K562 (cell line): ENCODE measurements around the gene ABI2. TPM values are rescaled to one million over a fixed set of nuclear protein-coding genes. Genes with fewer than 3 reads are reported as not detected.

Experiments
- ATAC-seq: fragments of 200-7000 bp; cut with Tn5 transposase; 3 replicates; pipeline ENCODE4 v1.9.1; 2020; ENCODE audit warnings: moderate library complexity
- BruUV-seq: library from RNA; stranded (reverse); fragments of 400-500 nt; replicated peaks from 2 replicates; lab custom pipeline; 2021; lab: Mats Ljungman, UMichigan
- CTCF ChIA-PET: fragments of 300-600 bp; formaldehyde crosslinking; extraction: SDS; loops from one replicate; lab custom pipeline; 2021; ENCODE audit warnings: low intra/inter-chr PET ratio; lab: Yijun Ruan, JAX
- POLR2A ChIA-PET: fragments of 300-600, 350-650 bp; sonication (Branson Sonifier 250); formaldehyde crosslinking; extraction: SDS; loops from one replicate; lab custom pipeline; 2021; ENCODE audit warnings: antibody characterized with exemption, inconsistent platforms; lab: Yijun Ruan, JAX
- DNase-seq, 4 experiments: peaks; one replicate each; pipeline versions ENCODE4 v3.0.0 to v3.0.0-alpha.2; 2011 to 2018; ENCODE audit warnings: low spot score in 3 of 4, mixed read lengths in 3 of 4; ENCODE audit errors: extremely low read depth in 1 of 4
- FAIRE-seq: peaks from 2 replicates; lab custom pipeline; 2011; peaks lifted over from hg19 to GRCh38; lab: Jason Lieb, UNC
- H2AFZ ChIP-seq: 2 replicates; pipeline ENCODE4 v1.6.0; 2011; ENCODE audit warnings: low read depth, low read length, control low read depth, inconsistent platforms
- H3K27ac ChIP-seq: fragments of 200-600 bp; 3 replicates; pipeline ENCODE4 v1.8.0; 2011; ENCODE audit warnings: low read depth, mild to moderate bottlenecking, control low read depth, inconsistent platforms, low read length, moderate library complexity, mixed read lengths; ENCODE audit errors: extremely low read depth
- H3K27me3 ChIP-seq, 2 experiments: fragments of 300-600 bp in 1 of 2; 2 replicates in 1 of 2; 3 replicates in 1 of 2; pipeline versions ENCODE4 v1.6.0 to v1.8.0; 2011; ENCODE audit warnings: inconsistent platforms in 2 of 2, low read length in 2 of 2, mild to moderate bottlenecking in 1 of 2, mixed read lengths in 1 of 2, moderate library complexity in 1 of 2; ENCODE audit not compliant: control insufficient read depth in 2 of 2, insufficient read depth in 2 of 2
- H3K36me3 ChIP-seq: fragments of 300-600 bp; 3 replicates; pipeline ENCODE4 v1.8.0; 2011; ENCODE audit warnings: mild to moderate bottlenecking, low read length, inconsistent platforms; ENCODE audit not compliant: control insufficient read depth, insufficient read depth
- H3K4me1 ChIP-seq, 2 experiments: fragments of 200-600 bp in 1 of 2; replicated peaks in 1 of 2; 2 replicates in 1 of 2; 3 replicates in 1 of 2; pipeline versions ENCODE4 v1.5.1 to v1.8.0; 2011; ENCODE audit warnings: inconsistent platforms in 2 of 2, low read length in 2 of 2, mild to moderate bottlenecking in 1 of 2, mixed read lengths in 1 of 2, moderate library complexity in 1 of 2; ENCODE audit not compliant: control insufficient read depth in 2 of 2, insufficient read depth in 2 of 2
- H3K4me2 ChIP-seq: 2 replicates; pipeline ENCODE4 v1.6.1; 2011; ENCODE audit warnings: low read length, control low read depth, inconsistent platforms, mixed read lengths; ENCODE audit not compliant: insufficient read depth
- H3K4me3 ChIP-seq: fragments of 200-600 bp; sonication (generic), shearing (Covaris generic); 2 replicates; pipeline ENCODE4 v1.5.1; 2016; ENCODE audit warnings: control low read depth, inconsistent platforms
- H3K79me2 ChIP-seq: fragments of 200-600 bp; 3 replicates; pipeline ENCODE4 v1.8.0; 2011; ENCODE audit warnings: low read length, inconsistent platforms; ENCODE audit not compliant: control insufficient read depth, insufficient read depth
- H3K9ac ChIP-seq, 2 experiments: 2 replicates each; pipeline versions ENCODE4 v1.6.0 to v1.6.1; 2011; ENCODE audit warnings: low read depth in 2 of 2, low read length in 2 of 2, control low read depth in 1 of 2, inconsistent platforms in 1 of 2, mild to moderate bottlenecking in 1 of 2, mixed read lengths in 1 of 2; ENCODE audit not compliant: insufficient read depth in 1 of 2
- H3K9me1 ChIP-seq: one replicate; pipeline ENCODE4 v1.6.0; 2011; ENCODE audit warnings: inconsistent platforms, mild to moderate bottlenecking, low read length, moderate library complexity; ENCODE audit not compliant: control insufficient read depth, insufficient read depth
- H3K9me3 ChIP-seq: replicated peaks from 2 replicates; pipeline ENCODE4 v1.5.1; 2011; ENCODE audit warnings: low read depth, low read length, inconsistent platforms; ENCODE audit not compliant: control insufficient read depth, insufficient read depth
- H4K20me1 ChIP-seq: replicated peaks from 2 replicates; pipeline ENCODE4 v1.6.1; 2011; ENCODE audit warnings: low read length, inconsistent platforms, mixed read lengths; ENCODE audit not compliant: control insufficient read depth, insufficient read depth
- BRCA1 ChIP-seq, 2 experiments: fragments of 450-650 bp in 1 of 2; sonication (generic) in 1 of 2; formaldehyde crosslinking in 1 of 2; IDR thresholded peaks; 2 replicates each; pipeline versions ENCODE4 v1.5.0 to v1.6.1; 2017 to 2020; ENCODE audit warnings: mild to moderate bottlenecking in 1 of 2, missing genetic modification reagents in 1 of 2
- CEBPG ChIP-seq, 3 experiments: fragments of 200-800 bp in 1 of 3; sonication (Bioruptor generic) in 1 of 3; sonication (generic) in 1 of 3; formaldehyde crosslinking in 1 of 3; IDR thresholded peaks in 2 of 3; conservative IDR thresholded peaks in 1 of 3; 2 replicates each; pipeline versions ENCODE4 v1.6.1 to v1.8.0; 2016 to 2022; ENCODE audit warnings: missing compliant biosample characterization in 2 of 3, missing genetic modification characterization in 2 of 3, mild to moderate bottlenecking in 1 of 3, missing genetic modification reagents in 1 of 3
- HDAC2 ChIP-seq: fragments of 450-650 bp; IDR thresholded peaks from 2 replicates; pipeline ENCODE4 v1.6.1; 2016; ENCODE audit warnings: mild to moderate bottlenecking
- NBN ChIP-seq: fragments of 450-650 bp; IDR thresholded peaks from 2 replicates; pipeline ENCODE4 v1.6.1; 2016; ENCODE audit warnings: low read depth, mild to moderate bottlenecking
- SMARCA5 ChIP-seq: fragments of 450-650 bp; IDR thresholded peaks from 2 replicates; pipeline ENCODE4 v1.6.1; 2016
- STAT5B ChIP-seq: fragments of 250-450 bp; sonication (Bioruptor Pico); IDR thresholded peaks from 2 replicates; pipeline ENCODE4 v1.8.0; 2021; ENCODE audit warnings: mild to moderate bottlenecking, inconsistent platforms
- TEAD1 ChIP-seq, 2 experiments: fragments of 450-650 bp in 1 of 2; sonication (generic) in 1 of 2; formaldehyde crosslinking; IDR thresholded peaks; 2 replicates each; pipeline versions ENCODE4 v1.4.0 to v1.8.0; 2020 to 2022; ENCODE audit warnings: mild to moderate bottlenecking in 2 of 2, missing genetic modification reagents in 1 of 2
- WGBS: fragments of 100-300 bp; shearing (Covaris generic); methylation state at CpG from one replicate; pipeline ENCODE4 v1.1.6; 2016; ENCODE audit warnings: low coverage, mixed read lengths; ENCODE audit not compliant: insufficient coverage; ENCODE audit errors: missing lambda C conversion rate; 5-methylcytosine and 5-hydroxymethylcytosine counted together
- in situ Hi-C: fragments of 300-500 bp; cut with MboI; formaldehyde crosslinking; loops from 4 replicates; pipeline ENCODE4 v1.15.0; 2018; ENCODE audit warnings: inconsistent platforms, mixed read lengths
- intact Hi-C: fragments of 100-400 bp; cut with micrococcal nuclease; formaldehyde crosslinking; loops from 2 replicates; pipeline ENCODE4 v1.14.2; 2022
- polyA plus RNA-seq, 8 experiments: library from polyadenylated mRNA; depleted of rRNA in 4 of 8; stranded (reverse) in 5 of 8; unstranded in 3 of 8; fragments of >200 nt; fragmentation: Nextera tagmentation in 2 of 8; fragmentation: Illumina TruSeq in 1 of 8; extraction: Ambion mirVana in 2 of 8; extraction: Trizol in 1 of 8; gene quantifications; 2 replicates each; pipeline versions ENCODE4 v1.2.1 to v1.2.3, GENCODE V29; 2011 to 2014; ENCODE audit warnings: inconsistent platforms in 1 of 8, missing spikeins in 1 of 8
- total RNA-seq, 7 experiments: library from RNA; depleted of rRNA in 6 of 7; stranded (reverse); fragments of >200 nt in 6 of 7; fragmentation: Illumina TruSeq in 2 of 7; extraction: Trizol in 2 of 7; gene quantifications; 2 replicates each; pipeline versions ENCODE4 v1.2.1 to v1.2.3, GENCODE V29; 2011 to 2021; ENCODE audit warnings: low replicate concordance in 1 of 7

ABI2 gene
- total and polyA plus RNA-seq, 9 of the 15 experiments (the other 6 are each of a cell fraction or from before 2014, with no cell fraction given): 5.3 to 24.3 (median 12.2) TPM

DNA sequence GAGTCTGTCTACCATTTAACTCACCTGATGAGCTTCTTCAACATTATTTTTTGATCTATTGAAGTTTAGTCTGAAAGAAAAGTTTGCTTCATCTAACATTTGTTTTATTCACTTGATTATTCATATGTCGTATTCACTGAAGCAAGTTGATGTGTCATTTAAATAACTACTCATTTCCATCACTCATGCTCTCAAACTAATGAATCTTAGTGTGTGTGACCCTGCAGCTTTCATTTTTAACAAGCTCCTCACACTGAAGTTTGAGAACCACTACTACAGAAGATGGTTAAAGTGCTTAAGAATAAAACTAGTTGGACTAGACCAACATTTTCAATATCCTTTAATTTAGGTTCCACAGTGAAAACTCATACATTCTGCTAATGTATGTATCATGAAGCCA is 1.8 kb upstream of the ABI2 start:
- Histone ChIP-seq H3K9me1 (no peaks in the 10 kb centered on the region), H3K4me3 (no peak overlapping the region), H4K20me1 (no peaks in the 10 kb centered on the region), H3K4me2 (no peak overlapping the region), H3K79me2 (peaks cover 31% of the 10 kb centered on the region), H3K36me3 (no peaks in the 10 kb centered on the region), H3K4me1 (peaks cover 0 to 13% of the 10 kb centered on the region in 2 experiments; a peak in 4 of 5 replicates), H3K9me3 (no peaks in the 10 kb centered on the region), H3K9ac (no peak overlapping the region), H3K27me3 (no peaks in the 10 kb centered on the region), H3K27ac (no peak overlapping the region), H2AFZ (no peak overlapping the region)
- 91% methylated on average over 1 of the region's 1 CpG for WGBS
- in situ Hi-C loops (no loop called here), intact Hi-C loops (no loop called here)
- POLR2A ChIA-PET: interaction anchor here (0.7 kb wide), 2 partner anchors 22 to 81 kb away, joined by 3 to 4 read pairs; no protein-coding TSS in a partner anchor
- ATAC-seq (no peak), DNase-seq (no peak), FAIRE-seq (no peak)
- no TSS peak for BruUV-seq
- CTCF ChIA-PET: no interaction called here
- no peak for TF ChIP-seq BRCA1 (IDR thresholded peaks at IDR 0.05)
- TF ChIP-seq BRCA1 (CRISPR knock-in tag; IDR thresholded peaks at IDR 0.05): no peak

DNA sequence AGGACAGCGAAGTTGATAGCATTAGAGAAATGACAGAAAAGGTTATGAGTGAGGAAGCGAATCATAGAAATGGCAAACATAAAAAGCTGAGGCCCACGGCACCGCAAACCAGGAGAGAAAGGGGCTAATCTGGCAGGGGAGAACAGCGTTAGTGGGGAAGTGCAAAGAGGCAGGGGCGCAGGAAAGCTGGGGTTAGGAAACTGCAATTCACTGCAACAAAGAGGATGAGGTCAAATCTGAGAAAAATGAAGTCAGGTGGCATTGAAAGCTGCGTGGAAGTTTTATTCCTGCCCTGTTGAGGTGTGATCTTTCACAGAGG is 653 bp upstream of the ABI2 start:
- Histone ChIP-seq H3K9me1 (no peaks in the 10 kb centered on the region), H2AFZ (peak overlapping the region; percentile 95), H3K4me2 (peak overlapping the region; percentile 88), H3K36me3 (no peaks in the 10 kb centered on the region), H3K27ac (peak overlapping the region; percentile 34; the same call in 1 of the 3 replicates), H4K20me1 (no peaks in the 10 kb centered on the region), H3K9ac (peak overlapping the region; percentile 45 to 92), H3K27me3 (no peaks in the 10 kb centered on the region), H3K4me1 (peaks cover 0 to 13% of the 10 kb centered on the region in 2 experiments; a peak in 4 of 5 replicates), H3K79me2 (peaks cover 35% of the 10 kb centered on the region), H3K4me3 (peak overlapping the region; percentile 96), H3K9me3 (no peaks in the 10 kb centered on the region)
- intact Hi-C loops: no loop called here
- no TSS peak for BruUV-seq
- no peak for FAIRE-seq
- in situ Hi-C loops: no loop called here
- ChIA-PET POLR2A (interaction anchor here (0.6 to 1.7 kb wide), 3 partner anchors 11 to 89 kb away, joined by 3 to 4 read pairs (median 3); partner anchors contain the start of gene CYP20A1), CTCF (no interaction called here)
- DNase-seq: peak in 2 of 4 experiments; percentile 6 to 14
- TF ChIP-seq STAT5B: no peak
- 0 out of 2 replicates have a peak, but pooled peaks have one; percentile 13 for TF ChIP-seq HDAC2
- TF ChIP-seq SMARCA5: peak; percentile 22; the same call in 1 of the 2 replicates
- peak; percentile 25; the same call in 1 of the 2 replicates for TF ChIP-seq CEBPG (CRISPR knock-in tag; IDR thresholded peaks at IDR 0.05)
- no peak for TF ChIP-seq CEBPG (tag; conservative IDR thresholded peaks at IDR 0.05 in 1 of 2, IDR thresholded peaks at IDR 0.05 in 1 of 2)
- no peak for TF ChIP-seq NBN
- no peak for TF ChIP-seq TEAD1 (CRISPR knock-in tag; IDR thresholded peaks at IDR 0.05)
- WGBS: 45% methylated on average over 6 of the region's 7 CpGs
- peak; percentile 3; the same call in 1 of the 3 replicates for ATAC-seq
